Astrocyte (in vitro differentiated cells and primary cell): ENCODE results near the gene EPB41L4B. TPM values are rescaled to one million over a fixed set of nuclear protein-coding genes. Genes with fewer than 3 reads are reported as not detected.
A peak's percentile ranks its signal among the peaks of the same experiment; 100 is the strongest.

ENCODE experiments used
- DNase-seq: peaks from one replicate; pipeline ENCODE4 v3.0.0-alpha.2; 2010; ENCODE audit warnings: low read depth
- FAIRE-seq: peaks from 2 replicates; lab custom pipeline; 2011; peaks lifted over from hg19 to GRCh38; lab: Jason Lieb, UNC
- H2AFZ ChIP-seq: 2 replicates; pipeline ENCODE4 v1.6.0; 2012; ENCODE audit warnings: low read depth, low read length, inconsistent platforms
- H3K27ac ChIP-seq: 2 replicates; pipeline ENCODE4 v1.5.1; 2011; ENCODE audit warnings: low read depth, low read length, inconsistent platforms
- H3K27me3 ChIP-seq: 2 replicates; pipeline ENCODE4 v1.6.0; 2011; ENCODE audit warnings: low read length, inconsistent platforms; ENCODE audit not compliant: insufficient read depth
- H3K36me3 ChIP-seq: 2 replicates; pipeline ENCODE4 v1.5.1; 2011; ENCODE audit warnings: low read length, inconsistent platforms; ENCODE audit not compliant: insufficient read depth
- H3K4me1 ChIP-seq: 2 replicates; pipeline ENCODE4 v1.5.1; 2011; ENCODE audit warnings: low read length, inconsistent platforms; ENCODE audit not compliant: insufficient read depth
- H3K4me2 ChIP-seq: 2 replicates; pipeline ENCODE4 v1.6.0; 2012; ENCODE audit warnings: low read length, inconsistent platforms
- H3K4me3 ChIP-seq: 2 replicates; pipeline ENCODE4 v1.5.1; 2011; ENCODE audit warnings: low read depth, mild to moderate bottlenecking, low read length, inconsistent platforms; ENCODE audit not compliant: insufficient read depth
- H3K79me2 ChIP-seq: 2 replicates; pipeline ENCODE4 v1.6.0; 2012; ENCODE audit warnings: mild to moderate bottlenecking, low read length, inconsistent platforms; ENCODE audit not compliant: insufficient read depth
- H3K9ac ChIP-seq: 2 replicates; pipeline ENCODE4 v1.6.0; 2012; ENCODE audit warnings: mild to moderate bottlenecking, low read length, inconsistent platforms
- H3K9me3 ChIP-seq: 2 replicates; pipeline ENCODE4 v1.5.1; 2012; ENCODE audit warnings: low read depth, mild to moderate bottlenecking, low read length, inconsistent platforms; ENCODE audit not compliant: insufficient read depth
- H4K20me1 ChIP-seq: 2 replicates; pipeline ENCODE4 v1.6.0; 2012; ENCODE audit warnings: low read length, inconsistent platforms; ENCODE audit not compliant: insufficient read depth
- H3K27ac Mint-ChIP-seq: one replicate; pipeline ENCODE4 v1.8.0; 2021; ENCODE audit warnings: mild to moderate bottlenecking, mixed read lengths; ENCODE audit not compliant: unreplicated experiment
- H3K27me3 Mint-ChIP-seq: one replicate; pipeline ENCODE4 v1.8.0; 2021; ENCODE audit warnings: low read depth, mixed read lengths; ENCODE audit not compliant: unreplicated experiment
- H3K36me3 Mint-ChIP-seq: one replicate; pipeline ENCODE4 v1.8.0; 2021; ENCODE audit warnings: low read depth, mixed read lengths; ENCODE audit not compliant: unreplicated experiment
- H3K4me1 Mint-ChIP-seq: one replicate; pipeline ENCODE4 v1.8.0; 2021; ENCODE audit warnings: low read depth, mixed read lengths; ENCODE audit not compliant: unreplicated experiment
- H3K4me3 Mint-ChIP-seq: one replicate; pipeline ENCODE4 v1.8.0; 2021; ENCODE audit warnings: mild to moderate bottlenecking, moderate library complexity, mixed read lengths; ENCODE audit not compliant: unreplicated experiment
- H3K9me3 Mint-ChIP-seq: one replicate; pipeline ENCODE4 v1.8.0; 2021; ENCODE audit warnings: mild to moderate bottlenecking, mixed read lengths; ENCODE audit not compliant: unreplicated experiment
- CTCF ChIP-seq: IDR thresholded peaks from 2 replicates; pipeline ENCODE4 v1.5.1; 2011; ENCODE audit warnings: low read depth, mild to moderate bottlenecking, inconsistent platforms, low read length, moderate library complexity; ENCODE audit not compliant: insufficient read depth
- EZH2 ChIP-seq: IDR thresholded peaks from 2 replicates; pipeline ENCODE4 v1.6.1; 2012; ENCODE audit warnings: mild to moderate bottlenecking, low read length, inconsistent platforms; ENCODE audit not compliant: insufficient read depth
- total RNA-seq: library from RNA; stranded (reverse); gene quantifications from 2 replicates; pipeline ENCODE4 v1.2.1, GENCODE V29; 2021

The EPB41L4B gene
- total RNA-seq, 1 donor from 2014 or later = 2.0 TPM

GRCh38 chr9:109258481-109259302 is 62.2 kb downstream of the EPB41L4B start:
- no peak overlapping the region for H3K4me3 ChIP-seq
- H3K9ac ChIP-seq = no peak overlapping the region
- H3K27me3 ChIP-seq = no peaks in the 10 kb centered on the region
- H3K4me1 ChIP-seq = peaks cover 16% of the 10 kb centered on the region
- H3K27ac ChIP-seq = no peak overlapping the region
- no peak for FAIRE-seq
- H3K36me3 ChIP-seq = no peaks in the 10 kb centered on the region
- no peak overlapping the region for H3K4me2 ChIP-seq
- no peaks in the 10 kb centered on the region for H4K20me1 ChIP-seq
- no peaks in the 10 kb centered on the region for H3K79me2 ChIP-seq
- peak overlapping the region; percentile 12 for H2AFZ ChIP-seq
- H3K4me3 Mint-ChIP-seq = no peak overlapping the region
- TF ChIP-seq CTCF (no peak), EZH2 (no peak)
- no peaks in the 10 kb centered on the region for H3K9me3 Mint-ChIP-seq
- no peak for DNase-seq
- H3K4me1 Mint-ChIP-seq = peaks cover 5% of the 10 kb centered on the region
- H3K27me3 Mint-ChIP-seq = peaks cover 17% of the 10 kb centered on the region
- no peak overlapping the region for H3K27ac Mint-ChIP-seq
- no peaks in the 10 kb centered on the region for H3K36me3 Mint-ChIP-seq
- H3K9me3 ChIP-seq = no peaks in the 10 kb centered on the region

- H3K9me3 ChIP-seq = no peaks in the 10 kb centered on the region
- no peaks in the 10 kb centered on the region for H3K79me2 ChIP-seq
- no peaks in the 10 kb centered on the region for H3K27me3 ChIP-seq
- Mint-ChIP-seq H3K9me3 (no peaks in the 10 kb centered on the region), H3K36me3 (no peaks in the 10 kb centered on the region), H3K27me3 (peaks cover 17% of the 10 kb centered on the region), H3K4me3 (no peak overlapping the region), H3K27ac (no peak overlapping the region), H3K4me1 (peaks cover 16% of the 10 kb centered on the region)
- H3K4me1 ChIP-seq = peaks cover 32% of the 10 kb centered on the region
- H3K27ac ChIP-seq = no peak overlapping the region
- no peaks in the 10 kb centered on the region for H4K20me1 ChIP-seq
- no peak overlapping the region for H3K9ac ChIP-seq
- no peak overlapping the region for H2AFZ ChIP-seq
- no peak overlapping the region for H3K4me3 ChIP-seq
- no peaks in the 10 kb centered on the region for H3K36me3 ChIP-seq
- DNase-seq (peak; percentile 93), FAIRE-seq (no peak)
- H3K4me2 ChIP-seq = peak overlapping the region; percentile 44
- TF ChIP-seq CTCF = no peak
Measured at GRCh38 chr9:109256336-109256735, 64.5 kb downstream of the EPB41L4B start.

- H3K4me3 Mint-ChIP-seq = no peak overlapping the region
- no peak overlapping the region for H3K27ac Mint-ChIP-seq
- Histone ChIP-seq H3K9ac (no peak overlapping the region), H3K36me3 (no peaks in the 10 kb centered on the region), H3K27ac (no peak overlapping the region), H3K9me3 (no peaks in the 10 kb centered on the region), H2AFZ (no peak overlapping the region), H3K4me3 (no peak overlapping the region), H3K27me3 (no peaks in the 10 kb centered on the region), H4K20me1 (no peaks in the 10 kb centered on the region), H3K79me2 (no peaks in the 10 kb centered on the region), H3K4me1 (peaks cover 41% of the 10 kb centered on the region), H3K4me2 (peak overlapping the region; percentile 44)
- H3K36me3 Mint-ChIP-seq = no peaks in the 10 kb centered on the region
- H3K4me1 Mint-ChIP-seq = peaks cover 21% of the 10 kb centered on the region
- TF ChIP-seq EZH2 = no peak
- no peak for TF ChIP-seq CTCF
- DNase-seq (no peak), FAIRE-seq (no peak)
- peaks cover 17% of the 10 kb centered on the region for H3K27me3 Mint-ChIP-seq
- no peaks in the 10 kb centered on the region for H3K9me3 Mint-ChIP-seq
Measured at GRCh38 chr9:109255394-109255793, 65.5 kb downstream of the EPB41L4B start.
